Left forelimb (tissue), 1 donor: ENCODE results near the gene NDST1.

Experiments used
- DNase-seq: peaks from one replicate; pipeline ENCODE4 v3.0.0-alpha.2; 2018; ENCODE audit warnings: low spot score

NDST1 gene

GRCh38 chr5:150587856-150588595 is 80.1 kb downstream of the NDST1 start:
- DNase-seq: no peak

- DNase-seq: no peak
Observed at GRCh38 chr5:150588596-150588890, 80.6 kb downstream of the NDST1 start.

GRCh38 chr5:150589862-150590601 is 82.1 kb downstream of the NDST1 start:
- peak; percentile 94 for DNase-seq

- peak; percentile 81 for DNase-seq
Observed at GRCh38 chr5:150590979-150591695, 83.2 kb downstream of the NDST1 start.

GRCh38 chr5:150593593-150593992 is 85.7 kb downstream of the NDST1 start:
- DNase-seq: no peak

- no peak for DNase-seq
Observed at GRCh38 chr5:150593996-150594395, 86.1 kb downstream of the NDST1 start.

- no peak for DNase-seq
Observed at GRCh38 chr5:150595466-150596031, 87.6 kb downstream of the NDST1 start.

- no peak for DNase-seq
Observed at GRCh38 chr5:150596313-150596712, 88.4 kb downstream of the NDST1 start.

- DNase-seq: no peak
Observed at GRCh38 chr5:150596826-150597225, 88.9 kb downstream of the NDST1 start.

- no peak for DNase-seq
Observed at GRCh38 chr5:150598006-150598405, 90.1 kb downstream of the NDST1 start.

- DNase-seq: no peak
Observed at GRCh38 chr5:150598821-150599273, 90.9 kb downstream of the NDST1 start.

GRCh38 chr5:150599281-150599680 is 91.3 kb downstream of the NDST1 start:
- DNase-seq: no peak

- DNase-seq: peak; percentile 87
Observed at GRCh38 chr5:150599917-150600511, 92.1 kb downstream of the NDST1 start.

GRCh38 chr5:150600616-150601490 is 92.9 kb downstream of the NDST1 start:
- no peak for DNase-seq

GRCh38 chr5:150601491-150602345 is 93.8 kb downstream of the NDST1 start:
- DNase-seq: no peak

GRCh38 chr5:150603052-150603451 is 95.1 kb downstream of the NDST1 start:
- DNase-seq: no peak

- no peak for DNase-seq
Observed at GRCh38 chr5:150603491-150603890, 95.6 kb downstream of the NDST1 start.

- no peak for DNase-seq
Observed at GRCh38 chr5:150604010-150604409, 96.1 kb downstream of the NDST1 start.

- DNase-seq: no peak
Observed at GRCh38 chr5:150604894-150605440, 97.0 kb downstream of the NDST1 start.

- DNase-seq: no peak
Observed at GRCh38 chr5:150605546-150605945, 97.6 kb downstream of the NDST1 start.
